HepG2 (cell line): ENCODE results near the gene MC1R. TPM values are rescaled to one million over a fixed set of nuclear protein-coding genes. Genes with fewer than 3 reads are reported as not detected.
A peak's percentile ranks its signal among the peaks of the same experiment; 100 is the strongest.

Source experiments
- CBFB ChIP-seq: sonication (generic); formaldehyde crosslinking; IDR thresholded peaks from 2 replicates; pipeline ENCODE4 v1.4.0; 2020; ENCODE audit warnings: missing genetic modification reagents
- CBX5 ChIP-seq: sonication (generic); formaldehyde crosslinking; IDR thresholded peaks from 2 replicates; pipeline ENCODE4 v1.4.0; 2020; ENCODE audit warnings: missing genetic modification reagents, borderline replicate concordance
- DDIT3 ChIP-seq: sonication (generic); formaldehyde crosslinking; IDR thresholded peaks from 2 replicates; pipeline ENCODE4 v1.4.0; 2020; ENCODE audit warnings: mild to moderate bottlenecking, missing genetic modification reagents
- DZIP1 ChIP-seq: sonication (generic); formaldehyde crosslinking; IDR thresholded peaks from 2 replicates; pipeline ENCODE4 v1.5.0; 2020; ENCODE audit warnings: mild to moderate bottlenecking, missing genetic modification reagents
- ETV5 ChIP-seq: IDR thresholded peaks from 2 replicates; pipeline ENCODE4 v1.6.1; 2018; ENCODE audit warnings: missing biosample characterization, missing genetic modification reagents, inconsistent platforms, borderline replicate concordance
- FOXA1 ChIP-seq, 2 experiments: fragments of 450-650 bp in 1 of 2; sonication (generic) in 1 of 2; formaldehyde crosslinking in 1 of 2; IDR thresholded peaks; 2 replicates each; pipeline versions ENCODE4 v1.4.0 to v1.6.1; 2016 to 2020; ENCODE audit warnings: missing genetic modification reagents in 1 of 2
- HNF4A ChIP-seq: sonication (generic); formaldehyde crosslinking; IDR thresholded peaks from 2 replicates; pipeline ENCODE4 v1.4.0; 2020; ENCODE audit warnings: missing genetic modification reagents
- PBX2 ChIP-seq: IDR thresholded peaks from 2 replicates; pipeline ENCODE4 v1.6.1; 2016; ENCODE audit warnings: control low read depth
- POGZ ChIP-seq: sonication (generic); formaldehyde crosslinking; IDR thresholded peaks from 2 replicates; pipeline ENCODE4 v1.4.0; 2020; ENCODE audit warnings: mild to moderate bottlenecking, missing genetic modification reagents
- RFX1 ChIP-seq: fragments of 450-650 bp; IDR thresholded peaks from 2 replicates; pipeline ENCODE4 v1.6.1; 2017
- RORA ChIP-seq: sonication (generic); formaldehyde crosslinking; IDR thresholded peaks from 2 replicates; pipeline ENCODE4 v1.5.0; 2020; ENCODE audit warnings: mild to moderate bottlenecking, missing genetic modification reagents, moderate library complexity
- SMARCC2 ChIP-seq: fragments of 450-650 bp; IDR thresholded peaks from 2 replicates; pipeline ENCODE4 v1.6.1; 2017; ENCODE audit warnings: antibody characterized with exemption, mild to moderate bottlenecking
- SP4 ChIP-seq: sonication (generic); formaldehyde crosslinking; IDR thresholded peaks from 2 replicates; pipeline ENCODE4 v1.8.1; 2023; ENCODE audit warnings: mild to moderate bottlenecking, missing genetic modification reagents
- ZBED4 ChIP-seq: sonication (generic); formaldehyde crosslinking; IDR thresholded peaks from 2 replicates; pipeline ENCODE4 v1.4.0; 2020; ENCODE audit warnings: missing genetic modification reagents, borderline replicate concordance
- ZNF292 ChIP-seq: sonication (generic); formaldehyde crosslinking; IDR thresholded peaks from 2 replicates; pipeline ENCODE4 v1.8.1; 2022; ENCODE audit warnings: mild to moderate bottlenecking, low read depth, missing genetic modification reagents, borderline replicate concordance
- ZNF430 ChIP-seq: sonication (generic); formaldehyde crosslinking; IDR thresholded peaks from 2 replicates; pipeline ENCODE4 v1.9.0; 2021; ENCODE audit warnings: mild to moderate bottlenecking, missing genetic modification reagents
- ZSCAN30 ChIP-seq: sonication (generic); formaldehyde crosslinking; IDR thresholded peaks from 2 replicates; pipeline ENCODE4 v1.5.0; 2020; ENCODE audit warnings: mild to moderate bottlenecking, missing genetic modification reagents
- polyA plus RNA-seq, 8 experiments: library from polyadenylated mRNA; depleted of rRNA in 3 of 8; stranded (reverse) in 7 of 8; unstranded in 1 of 8; fragments of >200 nt; fragmentation: Illumina TruSeq in 4 of 8; extraction: Trizol in 4 of 8; gene quantifications; 2 replicates each; pipeline versions ENCODE4 v1.2.1 to v1.2.3, GENCODE V29; 2011 to 2016; ENCODE audit warnings: low read depth in 4 of 8, missing spikeins in 1 of 8, mixed read lengths in 1 of 8; ENCODE audit not compliant: insufficient read depth in 1 of 8
- total RNA-seq, 5 experiments: library from RNA; depleted of rRNA; stranded (reverse); fragments of >200 nt; fragmentation: Illumina TruSeq; extraction: Trizol; gene quantifications; 2 replicates each; pipeline ENCODE4 v1.2.3, GENCODE V29; 2016; ENCODE audit warnings: low read depth in 1 of 5

Gene MC1R
- total and polyA plus RNA-seq, 2 of the 13 experiments (the other 11 are each of a cell fraction or from before 2014, with no cell fraction given), result 9.1 to 14.8 TPM

- TF ChIP-seq ZBED4 (peak; percentile 73; the same call in 1 of the 2 replicates), PBX2 (CRISPR knock-in tag) (no peak), CBX5 (CRISPR knock-in tag) (peak; percentile 99), FOXA1 (IDR thresholded peaks at IDR 0.05) (no peak), FOXA1 (CRISPR knock-in tag; IDR thresholded peaks at IDR 0.05) (peak; percentile 76), RORA (CRISPR knock-in tag) (no peak; the same call in 1 of the 2 replicates), DDIT3 (CRISPR knock-in tag) (no peak), DZIP1 (CRISPR knock-in tag) (peak; percentile 96), SP4 (CRISPR knock-in tag) (peak; percentile 75), ZNF292 (CRISPR knock-in tag) (peak; percentile 97), ZNF430 (CRISPR knock-in tag) (peak; percentile 98), SMARCC2 (no peak), RFX1 (no peak), ETV5 (peak; percentile 98), ZSCAN30 (CRISPR knock-in tag) (no peak), POGZ (CRISPR knock-in tag) (peak; percentile 69), CBFB (CRISPR knock-in tag) (peak; percentile 100), HNF4A (peak; percentile 72)
Observed at GRCh38 chr16:89917773-89918452, 749 bp upstream of the MC1R start (continued).
